IMR-90 (cell line): ENCODE measurements around the gene DEFB124. TPM values are rescaled to one million over a fixed set of nuclear protein-coding genes. Genes with fewer than 3 reads are reported as not detected.
"Not testable (repeated sequence)": the region's sequence is repeated elsewhere in the genome, so short reads cannot be mapped to it uniquely, and the experiment has no call there.

Experiments
- ATAC-seq: fragments of 200-7000 bp; cut with Tn5 transposase; 2 replicates; pipeline ENCODE4 v1.9.1; 2020; ENCODE audit warnings: low read depth, mild to moderate bottlenecking, moderate library complexity
- BruUV-seq: library from RNA; stranded (reverse); fragments of 400-500 nt; replicated peaks from 2 replicates; lab custom pipeline; 2021; lab: Mats Ljungman, UMichigan
- CTCF ChIA-PET: fragments of 300-600 bp; formaldehyde crosslinking; extraction: SDS; loops from one replicate; lab custom pipeline; 2021; ENCODE audit warnings: antibody characterized with exemption; lab: Yijun Ruan, JAX
- POLR2A ChIA-PET: fragments of 300-600 bp; sonication (Branson Sonifier 250); formaldehyde crosslinking; loops from one replicate; lab custom pipeline; 2022; ENCODE audit warnings: antibody characterized with exemption; ENCODE audit not compliant: unreplicated experiment; lab: Charles Lee
- DNase-seq: peaks from one replicate; pipeline ENCODE4 v3.0.0; 2013
- H2AFZ ChIP-seq: replicated peaks from 2 replicates; pipeline ENCODE3; 2013; ENCODE audit warnings: low read length, mild to moderate bottlenecking; ENCODE audit not compliant: poor library complexity
- H2AK5ac ChIP-seq: 2 replicates; pipeline ENCODE4 v1.6.1; 2013; ENCODE audit warnings: low read depth, low read length, inconsistent platforms
- H2AK9ac ChIP-seq: replicated peaks from 2 replicates; pipeline ENCODE3; 2013; ENCODE audit warnings: mild to moderate bottlenecking, low read depth, low read length, moderate library complexity; ENCODE audit not compliant: poor library complexity
- H2BK120ac ChIP-seq: 2 replicates; pipeline ENCODE4 v1.6.1; 2013; ENCODE audit warnings: low read depth, low read length, inconsistent platforms
- H2BK15ac ChIP-seq: 3 replicates; pipeline ENCODE4 v1.6.1; 2013; ENCODE audit warnings: low read depth, low read length, inconsistent platforms
- H2BK20ac ChIP-seq: 2 replicates; pipeline ENCODE4 v1.6.1; 2013; ENCODE audit warnings: low read depth, mild to moderate bottlenecking, inconsistent platforms, low read length, moderate library complexity
- H2BK5ac ChIP-seq: 2 replicates; pipeline ENCODE4 v1.6.1; 2013; ENCODE audit warnings: mild to moderate bottlenecking, low read depth, low read length, inconsistent platforms; ENCODE audit not compliant: poor library complexity, severe bottlenecking
- H3K14ac ChIP-seq: replicated peaks from 2 replicates; pipeline ENCODE4 v1.6.1; 2013; ENCODE audit warnings: low read depth, low read length, inconsistent platforms
- H3K18ac ChIP-seq: 2 replicates; pipeline ENCODE4 v1.6.1; 2013; ENCODE audit warnings: low read depth, low read length, control low read depth
- H3K23ac ChIP-seq: 2 replicates; pipeline ENCODE4 v1.6.1; 2013; ENCODE audit warnings: low read depth, low read length, inconsistent platforms
- H3K27ac ChIP-seq: 2 replicates; pipeline ENCODE4 v1.5.1; 2013; ENCODE audit warnings: mild to moderate bottlenecking, control low read depth, low read length; ENCODE audit not compliant: insufficient read depth
- H3K27me3 ChIP-seq: 2 replicates; pipeline ENCODE4 v1.6.1; 2013; ENCODE audit warnings: low read length; ENCODE audit not compliant: control insufficient read depth, insufficient read depth
- H3K36me3 ChIP-seq: 2 replicates; pipeline ENCODE4 v1.6.1; 2013; ENCODE audit warnings: low read length, mixed read lengths; ENCODE audit not compliant: control insufficient read depth, insufficient read depth
- H3K4ac ChIP-seq: 2 replicates; pipeline ENCODE4 v1.6.1; 2013; ENCODE audit warnings: low read depth, low read length, inconsistent platforms
- H3K4me1 ChIP-seq: 2 replicates; pipeline ENCODE4 v1.6.1; 2013; ENCODE audit warnings: low read length, mixed read lengths; ENCODE audit not compliant: control insufficient read depth, insufficient read depth
- H3K4me2 ChIP-seq: 2 replicates; pipeline ENCODE4 v1.6.1; 2013; ENCODE audit warnings: low read depth, mild to moderate bottlenecking, control low read depth, low read length, moderate library complexity
- H3K4me3 ChIP-seq: 2 replicates; pipeline ENCODE4 v1.5.1; 2013; ENCODE audit warnings: low read depth, mild to moderate bottlenecking, control low read depth, low read length, moderate library complexity; ENCODE audit not compliant: insufficient read depth
- H3K56ac ChIP-seq: 2 replicates; pipeline ENCODE4 v1.6.1; 2013; ENCODE audit warnings: low read length, inconsistent platforms; ENCODE audit not compliant: insufficient read depth; ENCODE audit errors: extremely low read depth
- H3K79me1 ChIP-seq, 2 experiments: 2 replicates each; pipeline ENCODE4 v1.6.1; 2013; ENCODE audit warnings: low read length in 2 of 2, inconsistent platforms in 1 of 2, low read depth in 1 of 2
- H3K9ac ChIP-seq: 2 replicates; pipeline ENCODE4 v1.6.1; 2013; ENCODE audit warnings: low read depth, low read length, control low read depth
- H3K9me1 ChIP-seq: 2 replicates; pipeline ENCODE4 v1.6.1; 2013; ENCODE audit warnings: low read length, inconsistent platforms; ENCODE audit not compliant: insufficient read depth
- H3K9me3 ChIP-seq: 2 replicates; pipeline ENCODE4 v1.6.1; 2013; ENCODE audit warnings: low read length; ENCODE audit not compliant: control insufficient read depth, insufficient read depth
- H4K20me1 ChIP-seq: 2 replicates; pipeline ENCODE4 v1.6.1; 2013; ENCODE audit warnings: low read length, inconsistent platforms; ENCODE audit not compliant: insufficient read depth
- H4K5ac ChIP-seq: 2 replicates; pipeline ENCODE4 v1.6.1; 2013; ENCODE audit warnings: mild to moderate bottlenecking, low read depth, low read length, control low read depth
- H4K8ac ChIP-seq, 2 experiments: 2 replicates each; pipeline ENCODE4 v1.6.1; 2013; ENCODE audit warnings: low read depth in 2 of 2, low read length in 2 of 2, control low read depth in 1 of 2, inconsistent platforms in 1 of 2
- H4K91ac ChIP-seq: 2 replicates; pipeline ENCODE4 v1.6.1; 2013; ENCODE audit warnings: low read depth, low read length, inconsistent platforms; ENCODE audit not compliant: insufficient read depth
- WGBS, 2 experiments: methylation state at CpG; one replicate each; pipeline versions ENCODE4 v1.1.5 to v1.1.7; 2013; ENCODE audit warnings: missing lambda C conversion rate in 2 of 2; ENCODE audit not compliant: insufficient read length in 1 of 2; ENCODE audit errors: extremely low coverage in 2 of 2; 5-methylcytosine and 5-hydroxymethylcytosine counted together
- dilution Hi-C: fragments of 300-500 bp; cut with HindIII; formaldehyde crosslinking; loops from one replicate; pipeline ENCODE4 v1.14.3; 2018; ENCODE audit warnings: low sequenced_read_pairs; ENCODE audit not compliant: unreplicated experiment
- in situ Hi-C: fragments of 300-500 bp; cut with MboI; formaldehyde crosslinking; loops from 3 replicates; pipeline ENCODE4 v1.14.3; 2019; ENCODE audit warnings: low sequenced_read_pairs, inconsistent platforms, mixed read lengths
- intact Hi-C: fragments of 100-400 bp; cut with micrococcal nuclease; formaldehyde crosslinking; loops from 2 replicates; pipeline ENCODE4 v1.10.0; 2022
- polyA plus RNA-seq, 3 experiments: library from polyadenylated mRNA; depleted of rRNA; stranded (reverse); fragments of >200 nt; gene quantifications; 2 replicates each; pipeline ENCODE4 v1.2.3, GENCODE V29; 2012; ENCODE audit warnings: low replicate concordance in 1 of 3
- total RNA-seq: library from RNA; depleted of rRNA; stranded (reverse); fragments of >200 nt; gene quantifications from 2 replicates; pipeline ENCODE4 v1.2.3, GENCODE V29; 2012

Gene DEFB124
- total and polyA plus RNA-seq, 2 of the 4 experiments (the other 2 are of a cell fraction): not detected

DNA sequence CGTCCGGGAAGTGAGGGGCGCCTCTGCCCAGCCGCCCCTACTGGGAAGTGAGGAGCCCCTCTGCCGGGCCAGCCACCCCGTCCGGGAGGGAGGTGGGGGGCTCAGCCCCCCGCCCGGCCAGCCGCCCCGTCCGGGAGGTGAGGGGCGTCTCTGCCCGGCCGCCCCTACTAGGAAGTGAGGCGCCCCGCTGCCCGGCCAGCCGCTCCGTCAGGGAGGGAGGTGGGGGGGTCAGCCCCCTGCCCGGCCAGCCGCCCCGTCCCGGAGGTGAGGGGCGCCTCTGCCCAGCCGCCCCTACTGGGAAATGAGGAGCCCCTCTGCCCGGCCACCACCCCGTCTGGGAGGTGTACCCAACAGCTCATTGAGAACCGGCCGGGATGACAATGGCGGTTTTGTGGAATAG, 47.4 kb downstream of the DEFB124 start:
- H2BK20ac ChIP-seq, dilution Hi-C loops, H2AK5ac ChIP-seq, BruUV-seq, intact Hi-C loops, H3K27me3 ChIP-seq, H3K18ac ChIP-seq, CTCF ChIA-PET, H3K4me1 ChIP-seq, H3K4ac ChIP-seq, H2BK120ac ChIP-seq, H4K20me1 ChIP-seq, POLR2A ChIA-PET, H2BK5ac ChIP-seq, ATAC-seq, H2AK9ac ChIP-seq, DNase-seq, H3K14ac ChIP-seq, H3K27ac ChIP-seq, H3K4me3 ChIP-seq, H3K9ac ChIP-seq, H3K9me1 ChIP-seq, H3K4me2 ChIP-seq, H3K56ac ChIP-seq, H4K91ac ChIP-seq, H4K5ac ChIP-seq, H3K79me1 ChIP-seq, H3K23ac ChIP-seq, H3K9me3 ChIP-seq, H4K8ac ChIP-seq, H3K36me3 ChIP-seq, H2BK15ac ChIP-seq, H2AFZ ChIP-seq, in situ Hi-C loops: not testable (repeated sequence)
- WGBS, 2 experiments: no CpG with 5 or more reads among the region's 31 CpGs

DNA sequence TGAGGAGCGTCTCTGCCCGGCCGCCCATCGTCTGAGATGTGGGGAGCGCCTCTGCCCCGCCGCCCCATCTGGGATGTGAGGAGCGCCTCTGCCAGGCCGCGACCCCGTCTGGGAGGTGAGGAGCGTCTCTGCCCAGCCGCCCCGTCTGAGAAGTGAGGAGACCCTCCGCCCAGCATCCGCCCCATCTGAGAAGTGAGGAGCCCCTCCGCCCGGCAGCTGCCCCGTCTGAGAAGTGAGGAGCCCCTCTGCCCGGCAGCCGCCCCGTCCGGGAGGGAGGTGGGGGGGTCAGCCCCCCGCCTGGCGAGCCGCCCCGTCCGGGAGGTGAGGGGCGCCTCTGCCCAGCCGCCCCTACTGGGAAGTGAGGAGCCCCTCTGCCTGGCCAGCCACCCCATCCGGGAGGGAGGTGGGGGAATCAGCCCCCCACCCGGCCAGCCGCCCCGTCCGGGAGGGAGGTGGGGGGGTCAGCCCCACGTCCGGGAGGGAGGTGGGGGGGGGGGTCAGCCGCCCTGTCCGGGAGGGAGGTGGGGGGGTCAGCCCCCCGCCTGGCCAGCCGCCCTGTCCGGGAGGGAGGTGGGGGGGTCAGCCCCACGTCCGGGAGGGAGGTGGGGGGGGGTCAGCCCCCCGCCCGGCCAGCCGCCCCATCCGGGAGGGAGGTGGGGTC, 47.9 kb downstream of the DEFB124 start:
- H4K8ac ChIP-seq, in situ Hi-C loops, H4K20me1 ChIP-seq, ATAC-seq, CTCF ChIA-PET, BruUV-seq, H3K9me1 ChIP-seq, H3K27ac ChIP-seq, H3K18ac ChIP-seq, H2AK5ac ChIP-seq, H3K4me2 ChIP-seq, H3K4me3 ChIP-seq, dilution Hi-C loops, H2AK9ac ChIP-seq, H3K9ac ChIP-seq, H3K36me3 ChIP-seq, intact Hi-C loops, H2BK20ac ChIP-seq, H3K9me3 ChIP-seq, H3K79me1 ChIP-seq, H3K27me3 ChIP-seq, H2BK15ac ChIP-seq, POLR2A ChIA-PET, H4K91ac ChIP-seq, DNase-seq, H2AFZ ChIP-seq, H3K23ac ChIP-seq, H2BK120ac ChIP-seq, H3K4ac ChIP-seq, H4K5ac ChIP-seq, H3K14ac ChIP-seq, H3K4me1 ChIP-seq, H2BK5ac ChIP-seq, H3K56ac ChIP-seq: not testable (repeated sequence)
- no CpG with 5 or more reads among the region's 48 CpGs for WGBS, 2 experiments
